Neural cell (in vitro differentiated cells): ENCODE data around the gene CHST1. TPM values are rescaled to one million over a fixed set of nuclear protein-coding genes. Genes with fewer than 3 reads are reported as not detected.

Experiments
- H2AFZ ChIP-seq: fragments of 200-600, 300-800 bp; sonication (generic), shearing (Covaris generic); 2 replicates; pipeline ENCODE4 v1.6.0; 2014; ENCODE audit warnings: low read depth, mild to moderate bottlenecking, antibody characterized with exemption, low read length, moderate library complexity
- H3F3A ChIP-seq: fragments of 200-600 bp; shearing (Covaris generic); 2 replicates; pipeline ENCODE4 v1.6.1; 2016; ENCODE audit warnings: mild to moderate bottlenecking, moderate library complexity, mixed read lengths, antibody characterized with exemption, low read length; ENCODE audit not compliant: insufficient read depth, poor library complexity, severe bottlenecking
- H3K27ac ChIP-seq: fragments of 200-600, 300-800 bp; sonication (generic), shearing (Covaris generic); 2 replicates; pipeline ENCODE4 v1.5.1; 2014; ENCODE audit warnings: mild to moderate bottlenecking, low read length, moderate library complexity
- H3K27me3 ChIP-seq: fragments of 300-800, 200-600 bp; sonication (generic), shearing (Covaris generic); 2 replicates; pipeline ENCODE4 v1.6.0; 2014; ENCODE audit warnings: mild to moderate bottlenecking, low read depth, low read length, moderate library complexity; ENCODE audit not compliant: insufficient read depth
- H3K36me3 ChIP-seq: fragments of 300-800, 200-600 bp; sonication (generic), shearing (Covaris generic); 2 replicates; pipeline ENCODE4 v1.5.1; 2014; ENCODE audit warnings: mild to moderate bottlenecking, antibody characterized with exemption, low read length, moderate library complexity; ENCODE audit not compliant: insufficient read depth
- H3K4me2 ChIP-seq: fragments of 300-800, 200-600 bp; sonication (generic), shearing (Covaris generic); 2 replicates; pipeline ENCODE4 v1.6.0; 2014; ENCODE audit warnings: mild to moderate bottlenecking, low read length
- H3K4me3 ChIP-seq: fragments of 300-800, 200-600 bp; sonication (generic), shearing (Covaris generic); 2 replicates; pipeline ENCODE4 v1.5.1; 2014; ENCODE audit warnings: mild to moderate bottlenecking, low read length, moderate library complexity
- H3K79me2 ChIP-seq: fragments of 200-600 bp; shearing (Covaris generic); replicated peaks from 2 replicates; pipeline ENCODE4 v1.6.0; 2014; ENCODE audit warnings: mild to moderate bottlenecking, low read length, moderate library complexity; ENCODE audit not compliant: insufficient read depth
- H3K9ac ChIP-seq: fragments of 300-800, 200-600 bp; sonication (generic), shearing (Covaris generic); 2 replicates; pipeline ENCODE4 v1.6.1; 2016; ENCODE audit warnings: mild to moderate bottlenecking, low read length, mixed read lengths
- H3K9me2 ChIP-seq: fragments of 200-600 bp; shearing (Covaris generic); 2 replicates; pipeline ENCODE4 v1.6.1; 2016; ENCODE audit warnings: mild to moderate bottlenecking, low read length, mixed read lengths; ENCODE audit not compliant: insufficient read depth
- H3K9me3 ChIP-seq: fragments of 200-600, 300-800 bp; sonication (generic), shearing (Covaris generic); 2 replicates; pipeline ENCODE4 v1.6.1; 2016; ENCODE audit warnings: mild to moderate bottlenecking, mixed run types, low read length, moderate library complexity, mixed read lengths
- H4K20me1 ChIP-seq: fragments of 200-600 bp; shearing (Covaris generic); 2 replicates; pipeline ENCODE4 v1.6.1; 2016; ENCODE audit warnings: mild to moderate bottlenecking, mixed run types; ENCODE audit not compliant: insufficient read depth
- EP300 ChIP-seq: fragments of 450-650 bp; conservative IDR thresholded peaks from 2 replicates; pipeline ENCODE4 v1.6.1; 2014; ENCODE audit warnings: antibody characterized with exemption, mild to moderate bottlenecking, moderate library complexity; ENCODE audit not compliant: poor library complexity, severe bottlenecking
- EZH2 ChIP-seq: fragments of 200-600, 300-800 bp; shearing (Covaris generic), sonication (generic); IDR thresholded peaks from 2 replicates; pipeline ENCODE4 v1.6.1; 2014; ENCODE audit warnings: antibody characterized with exemption, low read length, borderline replicate concordance, mild to moderate bottlenecking; ENCODE audit not compliant: insufficient read depth, poor library complexity, severe bottlenecking
- MXI1 ChIP-seq: fragments of 450-650 bp; conservative IDR thresholded peaks from 2 replicates; pipeline ENCODE4 v1.6.1; 2014; ENCODE audit warnings: antibody characterized with exemption, mild to moderate bottlenecking; ENCODE audit not compliant: poor library complexity, severe bottlenecking
- POLR2AphosphoS5 ChIP-seq: IDR thresholded peaks from 2 replicates; pipeline ENCODE4 v1.6.1; 2012
- RAD21 ChIP-seq: fragments of 450-650 bp; conservative IDR thresholded peaks from 2 replicates; pipeline ENCODE4 v1.6.1; 2014; ENCODE audit warnings: antibody characterized with exemption, mild to moderate bottlenecking, moderate library complexity
- SMC3 ChIP-seq: fragments of 450-650 bp; conservative IDR thresholded peaks from 2 replicates; pipeline ENCODE4 v1.6.1; 2014; ENCODE audit warnings: antibody characterized with exemption, mild to moderate bottlenecking, moderate library complexity; ENCODE audit not compliant: poor library complexity
- TAF1 ChIP-seq: IDR thresholded peaks from 2 replicates; pipeline ENCODE4 v1.6.1; 2012; ENCODE audit warnings: low read depth
- polyA plus RNA-seq: library from polyadenylated mRNA; depleted of rRNA; stranded (reverse); fragments of >200 nt; gene quantifications from 2 replicates; pipeline ENCODE4 v1.2.3, GENCODE V29; 2014
- TF ChIP-seq, protein P1 (sequence below): IDR thresholded peaks from 2 replicates; pipeline ENCODE4 v1.6.1; 2012; ENCODE audit warnings: borderline replicate concordance
- TF ChIP-seq, protein P2 (sequence below): fragments of 450-650 bp; IDR thresholded peaks from 2 replicates; pipeline ENCODE4 v1.5.1; 2014; ENCODE audit warnings: antibody characterized with exemption, mild to moderate bottlenecking, moderate library complexity; ENCODE audit not compliant: poor library complexity, severe bottlenecking

Gene CHST1
- polyA plus RNA-seq, 1 donor from 2014 or later, result 16.2 TPM

DNA sequence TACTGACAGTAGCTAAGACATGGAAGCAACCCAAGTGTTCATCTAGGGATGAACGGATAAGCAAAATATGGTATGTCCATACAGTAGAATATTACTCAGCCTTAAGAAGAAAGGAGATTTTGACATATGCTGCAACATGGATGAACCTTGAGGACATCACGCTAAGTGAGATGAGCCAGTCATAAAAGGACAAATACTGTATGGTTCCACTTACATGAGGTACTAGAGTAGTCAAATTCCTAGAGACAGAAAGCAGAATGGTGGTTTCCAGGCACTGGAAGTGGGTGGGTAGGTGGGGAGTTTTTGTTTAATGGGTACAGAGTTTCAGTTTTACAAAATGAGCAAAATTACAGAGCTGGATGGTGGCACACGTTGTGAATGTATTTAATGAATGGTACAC, 18.1 kb downstream of the CHST1 start:
- H3K27me3 ChIP-seq, result no peaks in the 10 kb centered on the region
- no peaks in the 10 kb centered on the region for H3K79me2 ChIP-seq
- H3K9me2 ChIP-seq, result no peaks in the 10 kb centered on the region
- no peak overlapping the region for H3K4me3 ChIP-seq
- no peaks in the 10 kb centered on the region for H4K20me1 ChIP-seq
- H3F3A ChIP-seq, result no peaks in the 10 kb centered on the region
- no peak overlapping the region for H3K9ac ChIP-seq
- H3K4me2 ChIP-seq, result no peak overlapping the region
- TF ChIP-seq TAF1, result no peak
- TF ChIP-seq, protein P1, sequence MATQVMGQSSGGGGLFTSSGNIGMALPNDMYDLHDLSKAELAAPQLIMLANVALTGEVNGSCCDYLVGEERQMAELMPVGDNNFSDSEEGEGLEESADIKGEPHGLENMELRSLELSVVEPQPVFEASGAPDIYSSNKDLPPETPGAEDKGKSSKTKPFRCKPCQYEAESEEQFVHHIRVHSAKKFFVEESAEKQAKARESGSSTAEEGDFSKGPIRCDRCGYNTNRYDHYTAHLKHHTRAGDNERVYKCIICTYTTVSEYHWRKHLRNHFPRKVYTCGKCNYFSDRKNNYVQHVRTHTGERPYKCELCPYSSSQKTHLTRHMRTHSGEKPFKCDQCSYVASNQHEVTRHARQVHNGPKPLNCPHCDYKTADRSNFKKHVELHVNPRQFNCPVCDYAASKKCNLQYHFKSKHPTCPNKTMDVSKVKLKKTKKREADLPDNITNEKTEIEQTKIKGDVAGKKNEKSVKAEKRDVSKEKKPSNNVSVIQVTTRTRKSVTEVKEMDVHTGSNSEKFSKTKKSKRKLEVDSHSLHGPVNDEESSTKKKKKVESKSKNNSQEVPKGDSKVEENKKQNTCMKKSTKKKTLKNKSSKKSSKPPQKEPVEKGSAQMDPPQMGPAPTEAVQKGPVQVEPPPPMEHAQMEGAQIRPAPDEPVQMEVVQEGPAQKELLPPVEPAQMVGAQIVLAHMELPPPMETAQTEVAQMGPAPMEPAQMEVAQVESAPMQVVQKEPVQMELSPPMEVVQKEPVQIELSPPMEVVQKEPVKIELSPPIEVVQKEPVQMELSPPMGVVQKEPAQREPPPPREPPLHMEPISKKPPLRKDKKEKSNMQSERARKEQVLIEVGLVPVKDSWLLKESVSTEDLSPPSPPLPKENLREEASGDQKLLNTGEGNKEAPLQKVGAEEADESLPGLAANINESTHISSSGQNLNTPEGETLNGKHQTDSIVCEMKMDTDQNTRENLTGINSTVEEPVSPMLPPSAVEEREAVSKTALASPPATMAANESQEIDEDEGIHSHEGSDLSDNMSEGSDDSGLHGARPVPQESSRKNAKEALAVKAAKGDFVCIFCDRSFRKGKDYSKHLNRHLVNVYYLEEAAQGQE, result no peak
- no peak for TF ChIP-seq EZH2
- no peak for TF ChIP-seq EP300
- no peak for TF ChIP-seq RAD21
- no peak for TF ChIP-seq SMC3
- TF ChIP-seq MXI1, result no peak
- no peak for TF ChIP-seq POLR2AphosphoS5
- TF ChIP-seq, protein P2, sequence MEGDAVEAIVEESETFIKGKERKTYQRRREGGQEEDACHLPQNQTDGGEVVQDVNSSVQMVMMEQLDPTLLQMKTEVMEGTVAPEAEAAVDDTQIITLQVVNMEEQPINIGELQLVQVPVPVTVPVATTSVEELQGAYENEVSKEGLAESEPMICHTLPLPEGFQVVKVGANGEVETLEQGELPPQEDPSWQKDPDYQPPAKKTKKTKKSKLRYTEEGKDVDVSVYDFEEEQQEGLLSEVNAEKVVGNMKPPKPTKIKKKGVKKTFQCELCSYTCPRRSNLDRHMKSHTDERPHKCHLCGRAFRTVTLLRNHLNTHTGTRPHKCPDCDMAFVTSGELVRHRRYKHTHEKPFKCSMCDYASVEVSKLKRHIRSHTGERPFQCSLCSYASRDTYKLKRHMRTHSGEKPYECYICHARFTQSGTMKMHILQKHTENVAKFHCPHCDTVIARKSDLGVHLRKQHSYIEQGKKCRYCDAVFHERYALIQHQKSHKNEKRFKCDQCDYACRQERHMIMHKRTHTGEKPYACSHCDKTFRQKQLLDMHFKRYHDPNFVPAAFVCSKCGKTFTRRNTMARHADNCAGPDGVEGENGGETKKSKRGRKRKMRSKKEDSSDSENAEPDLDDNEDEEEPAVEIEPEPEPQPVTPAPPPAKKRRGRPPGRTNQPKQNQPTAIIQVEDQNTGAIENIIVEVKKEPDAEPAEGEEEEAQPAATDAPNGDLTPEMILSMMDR, result no peak
- no peak overlapping the region for H2AFZ ChIP-seq
- no peak overlapping the region for H3K27ac ChIP-seq
- H3K36me3 ChIP-seq, result peaks cover 7% of the 10 kb centered on the region
- H3K9me3 ChIP-seq, result no peaks in the 10 kb centered on the region

DNA sequence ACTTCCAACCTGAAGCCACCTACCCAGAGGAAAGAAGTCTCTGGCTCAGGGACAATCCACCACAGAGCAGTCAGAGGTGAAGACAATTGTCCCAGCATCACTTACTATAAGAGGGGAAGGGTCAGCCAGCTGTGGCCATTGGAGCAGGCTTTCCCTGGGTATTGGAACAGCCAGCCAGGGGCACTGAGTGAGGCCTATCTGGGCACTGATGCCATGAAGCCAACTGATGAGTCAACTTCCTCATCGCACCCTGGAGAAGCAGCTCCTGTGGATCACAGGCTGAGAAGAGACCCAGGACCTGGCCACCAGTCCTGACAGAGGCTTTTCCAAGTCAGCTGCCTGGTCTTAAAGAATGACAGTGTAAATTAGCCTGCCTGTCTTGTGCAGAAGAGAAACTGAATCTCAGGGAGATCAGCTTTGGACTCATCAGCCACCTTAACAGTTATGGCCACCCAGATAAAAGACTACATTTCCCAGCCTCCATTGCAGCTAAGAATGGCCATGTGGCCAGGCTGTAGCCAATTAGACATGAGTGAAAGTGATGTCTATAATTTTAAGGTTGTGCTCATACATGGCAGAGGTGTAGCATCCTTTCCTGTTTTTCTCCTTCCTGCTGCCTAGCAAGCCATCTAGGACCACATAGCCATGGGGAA, 19.0 kb downstream of the CHST1 start:
- Histone ChIP-seq H3F3A (no peaks in the 10 kb centered on the region), H3K79me2 (no peaks in the 10 kb centered on the region), H3K36me3 (peaks cover 7% of the 10 kb centered on the region), H3K4me3 (no peak overlapping the region), H3K9me3 (no peaks in the 10 kb centered on the region), H3K27ac (no peak overlapping the region), H3K27me3 (no peaks in the 10 kb centered on the region), H4K20me1 (no peaks in the 10 kb centered on the region), H3K9ac (no peak overlapping the region), H3K9me2 (no peaks in the 10 kb centered on the region), H2AFZ (no peak overlapping the region), H3K4me2 (no peak overlapping the region)
- TF ChIP-seq EP300 (no peak), SMC3 (no peak), TAF1 (no peak), MXI1 (no peak), POLR2AphosphoS5 (no peak), RAD21 (no peak), EZH2 (no peak)
- TF ChIP-seq, protein P2, result no peak
- TF ChIP-seq, protein P1, result no peak
